GM23338 (cell line): ENCODE data around the gene TRIM34. TPM values are rescaled to one million over a fixed set of nuclear protein-coding genes. Genes with fewer than 3 reads are reported as not detected.
A peak's percentile ranks its signal among the peaks of the same experiment; 100 is the strongest.

Experiments used
- ATAC-seq: fragments of 200-7000 bp; cut with Tn5 transposase; 3 replicates; pipeline ENCODE4 v1.9.1; 2020
- DNase-seq: peaks from one replicate; pipeline ENCODE4 v3.0.0-alpha.2; 2015; ENCODE audit warnings: low spot score
- H2AFZ ChIP-seq: fragments of 200-600 bp; sonication (generic); 2 replicates; pipeline ENCODE4 v1.8.0; 2016; ENCODE audit warnings: antibody characterized with exemption, mild to moderate bottlenecking, moderate library complexity
- H3F3A ChIP-seq: fragments of 200-600 bp; sonication (generic); replicated peaks from 2 replicates; pipeline ENCODE4 v1.8.0; 2017; ENCODE audit warnings: antibody characterized with exemption, mixed run types, low read depth
- H3K27ac ChIP-seq: fragments of 200-600 bp; sonication (generic); 2 replicates; pipeline ENCODE4 v1.6.1; 2016; ENCODE audit warnings: low read depth
- H3K27me3 ChIP-seq: fragments of 200-600 bp; sonication (generic); 2 replicates; pipeline ENCODE4 v1.8.0; 2016; ENCODE audit warnings: mild to moderate bottlenecking, mixed run types, moderate library complexity; ENCODE audit not compliant: insufficient read depth
- H3K36me3 ChIP-seq: fragments of 200-600 bp; sonication (generic); 2 replicates; pipeline ENCODE4 v1.8.0; 2016; ENCODE audit warnings: mild to moderate bottlenecking; ENCODE audit not compliant: insufficient read depth
- H3K4me1 ChIP-seq: fragments of 200-600 bp; sonication (generic); 2 replicates; pipeline ENCODE4 v1.8.0; 2016; ENCODE audit warnings: mild to moderate bottlenecking, moderate library complexity; ENCODE audit not compliant: insufficient read depth
- H3K4me2 ChIP-seq: fragments of 200-600 bp; sonication (generic); 2 replicates; pipeline ENCODE4 v1.7.1; 2017; ENCODE audit warnings: mixed run types
- H3K4me3 ChIP-seq: fragments of 200-600 bp; sonication (generic); 2 replicates; pipeline ENCODE4 v1.6.1; 2016; ENCODE audit warnings: mixed run types
- H3K79me2 ChIP-seq: fragments of 200-600 bp; sonication (generic); replicated peaks from 2 replicates; pipeline ENCODE4 v1.8.0; 2017; ENCODE audit warnings: mild to moderate bottlenecking; ENCODE audit not compliant: insufficient read depth
- H3K9me2 ChIP-seq: fragments of 200-600 bp; sonication (generic); 2 replicates; pipeline ENCODE4 v1.8.0; 2017; ENCODE audit not compliant: insufficient read depth
- H4K20me1 ChIP-seq: fragments of 200-600 bp; sonication (generic); replicated peaks from 2 replicates; pipeline ENCODE4 v1.8.0; 2017; ENCODE audit warnings: mild to moderate bottlenecking; ENCODE audit not compliant: insufficient read depth
- H3K27ac Mint-ChIP-seq: 2 replicates; pipeline ENCODE4 v1.8.0; 2020; ENCODE audit warnings: inconsistent platforms, mild to moderate bottlenecking, moderate library complexity, mixed read lengths
- H3K27me3 Mint-ChIP-seq: 3 replicates; pipeline ENCODE4 v1.8.0; 2022; ENCODE audit warnings: low read depth, mild to moderate bottlenecking, moderate library complexity, mixed read lengths, inconsistent platforms; ENCODE audit not compliant: insufficient read depth, poor library complexity
- H3K36me3 Mint-ChIP-seq: 3 replicates; pipeline ENCODE4 v1.8.0; 2021; ENCODE audit warnings: low read depth, mild to moderate bottlenecking, inconsistent platforms, moderate library complexity, mixed read lengths
- H3K4me1 Mint-ChIP-seq: 3 replicates; pipeline ENCODE4 v1.8.0; 2020; ENCODE audit warnings: mild to moderate bottlenecking, inconsistent platforms, mixed read lengths
- H3K4me3 Mint-ChIP-seq: 3 replicates; pipeline ENCODE4 v1.8.0; 2021; ENCODE audit warnings: moderate library complexity, mild to moderate bottlenecking, inconsistent platforms, mixed read lengths
- H3K9me3 Mint-ChIP-seq: 3 replicates; pipeline ENCODE4 v1.8.0; 2020; ENCODE audit warnings: moderate library complexity, mild to moderate bottlenecking, inconsistent platforms, mixed read lengths
- CREB1 ChIP-seq: fragments of 250-450 bp; sonication (Bioruptor Pico); IDR thresholded peaks from 2 replicates; pipeline ENCODE4 v1.5.0; 2020; ENCODE audit warnings: low read depth, mild to moderate bottlenecking, moderate library complexity
- CTCF ChIP-seq, 2 experiments: fragments of 200-600 bp in 1 of 2; sonication (generic) in 1 of 2; conservative IDR thresholded peaks; 2 replicates each; pipeline versions ENCODE4 v1.5.1 to v1.6.1; 2016 to 2017; ENCODE audit warnings: antibody characterized with exemption in 2 of 2, low read depth in 2 of 2, mild to moderate bottlenecking in 2 of 2, moderate library complexity in 1 of 2
- EZH2 ChIP-seq: fragments of 200-600 bp; sonication (generic); IDR thresholded peaks from one replicate; pipeline ENCODE4 v1.8.0; 2017; ENCODE audit warnings: antibody characterized with exemption, mild to moderate bottlenecking, low read depth; ENCODE audit not compliant: unreplicated experiment
- EZH2phosphoT487 ChIP-seq: fragments of 200-600 bp; sonication (generic); IDR thresholded peaks from one replicate; pipeline ENCODE4 v1.8.1; 2018; ENCODE audit warnings: antibody characterized with exemption; ENCODE audit not compliant: unreplicated experiment
- JUNB ChIP-seq: IDR thresholded peaks from one replicate; pipeline ENCODE4 v1.6.1; 2016; ENCODE audit warnings: antibody characterized with exemption; ENCODE audit not compliant: unreplicated experiment
- NANOG ChIP-seq: IDR thresholded peaks from 2 replicates; pipeline ENCODE4 v1.6.1; 2016; ENCODE audit warnings: antibody characterized with exemption, borderline replicate concordance
- POLR2AphosphoS5 ChIP-seq: IDR thresholded peaks from 2 replicates; pipeline ENCODE4 v1.6.1; 2016; ENCODE audit warnings: antibody characterized with exemption, low read depth
- REST ChIP-seq: IDR thresholded peaks from one replicate; pipeline ENCODE4 v1.6.1; 2018; ENCODE audit warnings: antibody characterized with exemption; ENCODE audit not compliant: unreplicated experiment
- STAT1 ChIP-seq: IDR thresholded peaks from one replicate; pipeline ENCODE4 v1.6.1; 2016; ENCODE audit warnings: antibody characterized with exemption; ENCODE audit not compliant: unreplicated experiment
- ZNF114 ChIP-seq: fragments of 250-450 bp; sonication (Bioruptor Pico); IDR thresholded peaks from 2 replicates; pipeline ENCODE4 v1.5.0; 2020; ENCODE audit warnings: mild to moderate bottlenecking, moderate library complexity
- ZNF331 ChIP-seq: fragments of 250-450 bp; sonication (Bioruptor Pico); IDR thresholded peaks from 2 replicates; pipeline ENCODE4 v1.5.0; 2020; ENCODE audit warnings: low read depth, mild to moderate bottlenecking, moderate library complexity
- polyA plus RNA-seq: library from polyadenylated mRNA; unstranded; fragments of >200 nt; fragmentation: Nextera tagmentation; extraction: Ambion mirVana; gene quantifications from 2 replicates; pipeline ENCODE4 v1.2.1, GENCODE V29; 2016
- total RNA-seq: library from RNA; depleted of rRNA; stranded (reverse); fragments of >200 nt; shearing (Covaris generic); gene quantifications from 2 replicates; pipeline ENCODE4 v1.2.3, GENCODE V29; 2014
- TF ChIP-seq, protein P1 (sequence below): fragments of 250-450 bp; sonication (Bioruptor Pico); IDR thresholded peaks from 2 replicates; pipeline ENCODE4 v1.5.0; 2020; ENCODE audit warnings: mild to moderate bottlenecking, moderate library complexity
- TF ChIP-seq, protein P2 (sequence below): IDR thresholded peaks from 2 replicates; pipeline ENCODE4 v1.6.1; 2016; ENCODE audit warnings: antibody characterized with exemption

The TRIM34 gene
- total and polyA plus RNA-seq, 2 experiments from 2014 or later = 1.9 to 2.6 TPM

- H3K9me2 ChIP-seq = 0 out of 2 replicates have a peak, but pooled peaks cover 4% of the 10 kb centered on the region
- peak overlapping the region; percentile 99 for H3K27ac Mint-ChIP-seq
- H3F3A ChIP-seq = no peaks in the 10 kb centered on the region
- peaks cover 6% of the 10 kb centered on the region; the same call in 1 of the 2 replicates for H3K4me1 ChIP-seq
- H4K20me1 ChIP-seq = no peaks in the 10 kb centered on the region
- peaks cover 8% of the 10 kb centered on the region for H3K27me3 Mint-ChIP-seq
- peaks cover 25% of the 10 kb centered on the region for H3K4me1 Mint-ChIP-seq
- H3K9me3 Mint-ChIP-seq = peaks cover 15% of the 10 kb centered on the region; the same call in 2 of the 3 replicates
- no peak for ATAC-seq
- H3K27ac ChIP-seq = peak overlapping the region; percentile 68
- peaks cover 16% of the 10 kb centered on the region for H3K79me2 ChIP-seq
- peak overlapping the region; percentile 69 for H3K4me2 ChIP-seq
- peak overlapping the region; percentile 79 for H3K4me3 Mint-ChIP-seq
- no peak overlapping the region for H2AFZ ChIP-seq
- peaks cover 24% of the 10 kb centered on the region for H3K36me3 Mint-ChIP-seq
- TF ChIP-seq REST = no peak
- TF ChIP-seq, protein P1, sequence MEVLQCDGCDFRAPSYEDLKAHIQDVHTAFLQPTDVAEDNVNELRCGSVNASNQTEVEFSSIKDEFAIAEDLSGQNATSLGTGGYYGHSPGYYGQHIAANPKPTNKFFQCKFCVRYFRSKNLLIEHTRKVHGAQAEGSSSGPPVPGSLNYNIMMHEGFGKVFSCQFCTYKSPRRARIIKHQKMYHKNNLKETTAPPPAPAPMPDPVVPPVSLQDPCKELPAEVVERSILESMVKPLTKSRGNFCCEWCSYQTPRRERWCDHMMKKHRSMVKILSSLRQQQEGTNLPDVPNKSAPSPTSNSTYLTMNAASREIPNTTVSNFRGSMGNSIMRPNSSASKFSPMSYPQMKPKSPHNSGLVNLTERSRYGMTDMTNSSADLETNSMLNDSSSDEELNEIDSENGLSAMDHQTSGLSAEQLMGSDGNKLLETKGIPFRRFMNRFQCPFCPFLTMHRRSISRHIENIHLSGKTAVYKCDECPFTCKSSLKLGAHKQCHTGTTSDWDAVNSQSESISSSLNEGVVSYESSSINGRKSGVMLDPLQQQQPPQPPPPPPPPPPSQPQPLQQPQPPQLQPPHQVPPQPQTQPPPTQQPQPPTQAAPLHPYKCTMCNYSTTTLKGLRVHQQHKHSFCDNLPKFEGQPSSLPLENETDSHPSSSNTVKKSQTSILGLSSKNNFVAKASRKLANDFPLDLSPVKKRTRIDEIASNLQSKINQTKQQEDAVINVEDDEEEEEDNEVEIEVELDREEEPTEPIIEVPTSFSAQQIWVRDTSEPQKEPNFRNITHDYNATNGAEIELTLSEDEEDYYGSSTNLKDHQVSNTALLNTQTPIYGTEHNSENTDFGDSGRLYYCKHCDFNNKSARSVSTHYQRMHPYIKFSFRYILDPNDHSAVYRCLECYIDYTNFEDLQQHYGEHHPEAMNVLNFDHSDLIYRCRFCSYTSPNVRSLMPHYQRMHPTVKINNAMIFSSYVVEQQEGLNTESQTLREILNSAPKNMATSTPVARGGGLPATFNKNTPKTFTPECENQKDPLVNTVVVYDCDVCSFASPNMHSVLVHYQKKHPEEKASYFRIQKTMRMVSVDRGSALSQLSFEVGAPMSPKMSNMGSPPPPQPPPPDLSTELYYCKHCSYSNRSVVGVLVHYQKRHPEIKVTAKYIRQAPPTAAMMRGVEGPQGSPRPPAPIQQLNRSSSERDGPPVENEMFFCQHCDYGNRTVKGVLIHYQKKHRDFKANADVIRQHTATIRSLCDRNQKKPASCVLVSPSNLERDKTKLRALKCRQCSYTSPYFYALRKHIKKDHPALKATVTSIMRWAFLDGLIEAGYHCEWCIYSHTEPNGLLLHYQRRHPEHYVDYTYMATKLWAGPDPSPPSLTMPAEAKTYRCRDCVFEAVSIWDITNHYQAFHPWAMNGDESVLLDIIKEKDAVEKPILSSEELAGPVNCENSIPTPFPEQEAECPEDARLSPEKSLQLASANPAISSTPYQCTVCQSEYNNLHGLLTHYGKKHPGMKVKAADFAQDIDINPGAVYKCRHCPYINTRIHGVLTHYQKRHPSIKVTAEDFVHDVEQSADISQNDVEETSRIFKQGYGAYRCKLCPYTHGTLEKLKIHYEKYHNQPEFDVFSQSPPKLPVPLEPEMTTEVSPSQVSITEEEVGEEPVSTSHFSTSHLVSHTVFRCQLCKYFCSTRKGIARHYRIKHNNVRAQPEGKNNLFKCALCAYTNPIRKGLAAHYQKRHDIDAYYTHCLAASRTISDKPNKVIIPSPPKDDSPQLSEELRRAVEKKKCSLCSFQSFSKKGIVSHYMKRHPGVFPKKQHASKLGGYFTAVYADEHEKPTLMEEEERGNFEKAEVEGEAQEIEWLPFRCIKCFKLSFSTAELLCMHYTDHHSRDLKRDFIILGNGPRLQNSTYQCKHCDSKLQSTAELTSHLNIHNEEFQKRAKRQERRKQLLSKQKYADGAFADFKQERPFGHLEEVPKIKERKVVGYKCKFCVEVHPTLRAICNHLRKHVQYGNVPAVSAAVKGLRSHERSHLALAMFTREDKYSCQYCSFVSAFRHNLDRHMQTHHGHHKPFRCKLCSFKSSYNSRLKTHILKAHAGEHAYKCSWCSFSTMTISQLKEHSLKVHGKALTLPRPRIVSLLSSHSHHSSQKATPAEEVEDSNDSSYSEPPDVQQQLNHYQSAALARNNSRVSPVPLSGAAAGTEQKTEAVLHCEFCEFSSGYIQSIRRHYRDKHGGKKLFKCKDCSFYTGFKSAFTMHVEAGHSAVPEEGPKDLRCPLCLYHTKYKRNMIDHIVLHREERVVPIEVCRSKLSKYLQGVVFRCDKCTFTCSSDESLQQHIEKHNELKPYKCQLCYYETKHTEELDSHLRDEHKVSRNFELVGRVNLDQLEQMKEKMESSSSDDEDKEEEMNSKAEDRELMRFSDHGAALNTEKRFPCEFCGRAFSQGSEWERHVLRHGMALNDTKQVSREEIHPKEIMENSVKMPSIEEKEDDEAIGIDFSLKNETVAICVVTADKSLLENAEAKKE (CRISPR knock-in tag) = no peak
- TF ChIP-seq CTCF (conservative IDR thresholded peaks at IDR 0.05; ENCODE audit: low read depth in 2 of 2) = no peak
- TF ChIP-seq STAT1 = no peak
- TF ChIP-seq NANOG = no peak
- TF ChIP-seq EZH2 = no peak
- TF ChIP-seq JUNB = no peak
- TF ChIP-seq, protein P2, sequence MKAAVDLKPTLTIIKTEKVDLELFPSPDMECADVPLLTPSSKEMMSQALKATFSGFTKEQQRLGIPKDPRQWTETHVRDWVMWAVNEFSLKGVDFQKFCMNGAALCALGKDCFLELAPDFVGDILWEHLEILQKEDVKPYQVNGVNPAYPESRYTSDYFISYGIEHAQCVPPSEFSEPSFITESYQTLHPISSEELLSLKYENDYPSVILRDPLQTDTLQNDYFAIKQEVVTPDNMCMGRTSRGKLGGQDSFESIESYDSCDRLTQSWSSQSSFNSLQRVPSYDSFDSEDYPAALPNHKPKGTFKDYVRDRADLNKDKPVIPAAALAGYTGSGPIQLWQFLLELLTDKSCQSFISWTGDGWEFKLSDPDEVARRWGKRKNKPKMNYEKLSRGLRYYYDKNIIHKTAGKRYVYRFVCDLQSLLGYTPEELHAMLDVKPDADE = no peak
- TF ChIP-seq ZNF331 = no peak
- TF ChIP-seq CREB1 = no peak
- no peak for TF ChIP-seq EZH2phosphoT487
- no peak for TF ChIP-seq POLR2AphosphoS5
- TF ChIP-seq ZNF114 = no peak
- peak overlapping the region; percentile 49 for H3K4me3 ChIP-seq
- H3K27me3 ChIP-seq = no peaks in the 10 kb centered on the region
- no peak for DNase-seq
- H3K36me3 ChIP-seq = no peaks in the 10 kb centered on the region; the same call in 1 of the 2 replicates
These were observed 59.3 kb downstream of the TRIM34 start for GRCh38 chr11:5684036-5684645.
